HFFc6 (cell line): ENCODE data around the gene PAGR1. TPM values are rescaled to one million over a fixed set of nuclear protein-coding genes. Genes with fewer than 3 reads are reported as not detected.

Experiments used
- DNase-seq: peaks from one replicate; pipeline ENCODE4 v3.0.0-alpha.2; 2018
- H3K27ac Mint-ChIP-seq: 2 replicates; pipeline ENCODE4 v1.8.0; 2020; ENCODE audit warnings: mild to moderate bottlenecking, mixed read lengths
- H3K27me3 Mint-ChIP-seq: 2 replicates; pipeline ENCODE4 v1.8.0; 2021; ENCODE audit warnings: mild to moderate bottlenecking, moderate library complexity, mixed read lengths; ENCODE audit not compliant: insufficient read depth
- H3K36me3 Mint-ChIP-seq: 2 replicates; pipeline ENCODE4 v1.8.0; 2021; ENCODE audit warnings: low read depth, mixed read lengths
- H3K4me1 Mint-ChIP-seq: 2 replicates; pipeline ENCODE4 v1.8.0; 2020; ENCODE audit warnings: low read depth, mixed read lengths
- H3K4me3 Mint-ChIP-seq: 2 replicates; pipeline ENCODE4 v1.8.0; 2020; ENCODE audit warnings: mild to moderate bottlenecking, moderate library complexity, mixed read lengths
- H3K9me3 Mint-ChIP-seq: 2 replicates; pipeline ENCODE4 v1.8.0; 2020; ENCODE audit warnings: mild to moderate bottlenecking, mixed read lengths
- CTCF ChIP-seq: fragments of 200-600 bp; sonication (generic); IDR thresholded peaks from 2 replicates; pipeline ENCODE4 v1.5.0; 2021; ENCODE audit warnings: antibody characterized with exemption, mild to moderate bottlenecking
- total RNA-seq, 6 experiments: library from RNA; stranded (reverse); fragmentation: NEBNext Ultra II Directional; extraction: Animal tissue kit (Norgen Biotek cat#: 25700); gene quantifications; 2 replicates in 1 of 6; 3 replicates in 5 of 6; pipeline ENCODE4 v1.2.3, GENCODE V29; 2021

PAGR1 gene
- total RNA-seq, 6 experiments from 2014 or later: 12.9 to 19.2 (median 17.7) TPM

GRCh38 chr16:29820271-29820701 is 4.3 kb downstream of the PAGR1 start, which contains the start of gene MVP:
MVP (plus strand) TSS chr16:29820462; CDS start chr16:29830550, 10,088 bp downstream.
- DNase-seq: peak; percentile 48
- peaks cover 41% of the 10 kb centered on the region for H3K36me3 Mint-ChIP-seq
- TF ChIP-seq CTCF: no peak
- no peaks in the 10 kb centered on the region for H3K9me3 Mint-ChIP-seq
- H3K27ac Mint-ChIP-seq: peak within 1 kb of the TSS; percentile 99
- H3K4me3 Mint-ChIP-seq: peak within 1 kb of the TSS; percentile 98
- H3K27me3 Mint-ChIP-seq: peaks cover 10% of the 10 kb centered on the region
- peaks cover 82% of the 10 kb centered on the region for H3K4me1 Mint-ChIP-seq

GRCh38 chr16:29820730-29821642 is 5.0 kb downstream of the PAGR1 start:
- peaks cover 82% of the 10 kb centered on the region for H3K4me1 Mint-ChIP-seq
- DNase-seq: no peak

DNA sequence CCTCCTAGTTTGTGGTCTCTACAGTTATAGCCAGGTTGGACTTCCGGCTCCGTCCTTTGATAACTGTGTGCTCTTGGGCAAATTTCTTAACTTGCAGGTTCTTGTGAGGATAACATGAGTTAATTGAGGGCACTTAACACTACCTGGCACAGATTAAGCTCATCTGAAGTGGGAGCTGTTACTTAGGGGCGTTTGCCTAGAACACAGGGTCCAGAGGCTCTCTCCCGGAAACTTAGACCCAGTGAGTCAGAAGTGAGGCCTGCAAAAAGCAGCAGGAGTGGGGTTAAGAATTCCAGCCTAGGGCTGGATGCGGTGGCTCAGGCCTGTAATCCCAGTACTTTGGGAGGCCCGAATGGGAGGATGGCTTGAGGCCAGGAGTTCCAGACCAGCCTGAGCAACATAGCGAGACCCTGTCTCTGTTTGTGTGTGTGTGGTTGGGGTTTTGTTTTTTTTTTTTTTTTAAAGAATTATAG is 5.7 kb downstream of the PAGR1 start:
- Mint-ChIP-seq H3K4me3 (peak overlapping the region; percentile 98), H3K27ac (peak overlapping the region; percentile 99), H3K36me3 (peaks cover 41% of the 10 kb centered on the region), H3K4me1 (peaks cover 85% of the 10 kb centered on the region), H3K9me3 (no peaks in the 10 kb centered on the region), H3K27me3 (peaks cover 10% of the 10 kb centered on the region)
- peak; percentile 80 for DNase-seq
- TF ChIP-seq CTCF: no peak

More at GRCh38 chr16:29820730-29821642, 5.0 kb downstream of the PAGR1 start:
- Mint-ChIP-seq H3K27ac (peak overlapping the region; percentile 99), H3K36me3 (peaks cover 41% of the 10 kb centered on the region), H3K9me3 (no peaks in the 10 kb centered on the region), H3K4me3 (peak overlapping the region; percentile 98), H3K27me3 (peaks cover 10% of the 10 kb centered on the region)
- TF ChIP-seq CTCF: no peak

DNA sequence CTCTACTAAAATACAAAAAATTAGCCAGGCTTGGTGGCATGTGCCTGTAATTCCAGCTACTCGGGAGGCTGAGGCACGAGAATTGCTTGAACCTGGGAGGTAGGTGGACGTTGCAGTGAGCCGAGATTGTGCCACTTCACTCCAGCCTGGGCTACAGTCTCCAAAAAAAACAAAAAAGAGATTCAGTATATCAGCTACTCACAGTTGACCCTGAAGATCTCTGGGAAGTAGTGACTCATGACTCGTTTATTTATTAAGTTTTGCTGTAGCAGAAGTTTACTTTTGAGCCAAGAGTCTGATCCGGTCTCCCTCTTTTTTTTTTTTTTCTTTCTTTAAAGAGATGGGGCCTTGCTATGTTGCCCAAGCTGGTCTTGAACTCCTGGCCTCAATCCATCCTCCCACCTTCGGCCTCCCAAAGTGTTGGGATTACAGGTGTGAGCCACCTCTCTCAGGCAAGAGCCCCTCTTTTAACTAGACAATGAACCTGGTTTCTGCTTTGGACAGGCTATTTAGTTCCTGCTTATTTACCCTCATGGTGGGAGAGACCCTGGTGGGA is 8.7 kb downstream of the PAGR1 start:
- Mint-ChIP-seq H3K36me3 (peaks cover 27% of the 10 kb centered on the region), H3K27me3 (peaks cover 5% of the 10 kb centered on the region), H3K4me3 (peak overlapping the region; percentile 98), H3K9me3 (no peaks in the 10 kb centered on the region), H3K4me1 (peaks cover 66% of the 10 kb centered on the region), H3K27ac (peak overlapping the region; percentile 97)
- TF ChIP-seq CTCF: no peak
- DNase-seq: peak; percentile 82

GRCh38 chr16:29825145-29826044 is 9.4 kb downstream of the PAGR1 start:
- DNase-seq: peak; percentile 74
- Mint-ChIP-seq H3K4me1 (peaks cover 61% of the 10 kb centered on the region), H3K27ac (peak overlapping the region; percentile 97), H3K27me3 (peaks cover 5% of the 10 kb centered on the region), H3K4me3 (peak overlapping the region; percentile 98), H3K9me3 (no peaks in the 10 kb centered on the region), H3K36me3 (peaks cover 23% of the 10 kb centered on the region)
- TF ChIP-seq CTCF: no peak
